Chondrocyte (in vitro differentiated cells): Measurements from ENCODE around the gene PALMD. TPM values are rescaled to one million over a fixed set of nuclear protein-coding genes. Genes with fewer than 3 reads are reported as not detected.
A peak's percentile ranks its signal among the peaks of the same experiment; 100 is the strongest.

Source experiments
- DNase-seq: peaks from one replicate; pipeline ENCODE4 v3.0.0; 2021; ENCODE audit warnings: mixed read lengths, low spot score
- H3K27ac Mint-ChIP-seq: one replicate; pipeline ENCODE4 v1.8.0; 2021; ENCODE audit warnings: mild to moderate bottlenecking, moderate library complexity, mixed read lengths; ENCODE audit not compliant: unreplicated experiment
- H3K27me3 Mint-ChIP-seq: 2 replicates; pipeline ENCODE4 v1.8.0; 2021; ENCODE audit warnings: low read depth, mixed read lengths
- H3K36me3 Mint-ChIP-seq: 2 replicates; pipeline ENCODE4 v1.8.0; 2021; ENCODE audit warnings: low read depth, mixed read lengths
- H3K4me1 Mint-ChIP-seq: 2 replicates; pipeline ENCODE4 v1.8.0; 2021; ENCODE audit warnings: low read depth, mild to moderate bottlenecking, mixed read lengths
- H3K4me3 Mint-ChIP-seq: one replicate; pipeline ENCODE4 v1.8.0; 2021; ENCODE audit warnings: mild to moderate bottlenecking, moderate library complexity, mixed read lengths; ENCODE audit not compliant: unreplicated experiment
- H3K9me3 Mint-ChIP-seq: 2 replicates; pipeline ENCODE4 v1.8.0; 2021; ENCODE audit warnings: low read depth, mixed read lengths
- total RNA-seq: library from RNA; stranded (reverse); gene quantifications from 3 replicates; pipeline ENCODE4 v1.2.1, GENCODE V29; 2021
- TF ChIP-seq, protein P1 (sequence below): fragments of 200-600 bp; sonication (generic); IDR thresholded peaks from 2 replicates; pipeline ENCODE4 v1.5.0; 2021; ENCODE audit warnings: antibody characterized with exemption, mild to moderate bottlenecking, moderate library complexity

Gene PALMD
- total RNA-seq, 1 donor from 2014 or later = 6.2 TPM

DNA sequence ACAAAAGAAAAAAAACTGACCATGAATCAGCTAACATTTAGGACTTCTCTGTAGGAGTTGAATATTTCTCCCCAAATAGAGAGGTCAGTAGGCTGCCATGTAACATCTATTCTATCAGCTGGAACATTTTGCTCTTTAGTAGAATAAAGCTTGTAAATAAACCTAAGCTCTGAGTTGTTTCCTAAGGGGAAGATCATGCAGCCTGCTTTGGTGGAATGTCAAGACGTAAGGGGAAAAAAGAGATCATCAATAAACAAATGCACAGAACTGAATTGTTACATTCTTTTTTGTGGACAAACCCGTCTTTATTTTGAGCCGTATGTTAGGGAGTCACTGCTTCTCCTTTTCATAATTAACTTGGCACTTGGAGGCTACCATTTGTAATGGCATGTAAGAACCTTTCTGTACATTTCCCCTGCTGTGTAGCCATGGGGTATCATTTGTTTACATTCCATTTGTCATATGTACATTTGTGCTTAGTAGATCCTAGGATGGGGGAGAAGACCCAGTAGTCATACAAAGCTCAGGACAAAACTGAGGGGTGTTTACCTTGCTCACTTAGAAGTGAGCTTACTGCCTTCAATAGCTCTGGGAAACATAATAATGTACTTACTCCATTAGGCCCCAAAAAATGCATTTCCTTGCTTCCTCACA, 10.8 kb upstream of the PALMD start:
- no peaks in the 10 kb centered on the region for H3K36me3 Mint-ChIP-seq
- peaks cover 27% of the 10 kb centered on the region for H3K4me1 Mint-ChIP-seq
- no peak overlapping the region for H3K27ac Mint-ChIP-seq
- no peak for DNase-seq
- TF ChIP-seq, protein P1, sequence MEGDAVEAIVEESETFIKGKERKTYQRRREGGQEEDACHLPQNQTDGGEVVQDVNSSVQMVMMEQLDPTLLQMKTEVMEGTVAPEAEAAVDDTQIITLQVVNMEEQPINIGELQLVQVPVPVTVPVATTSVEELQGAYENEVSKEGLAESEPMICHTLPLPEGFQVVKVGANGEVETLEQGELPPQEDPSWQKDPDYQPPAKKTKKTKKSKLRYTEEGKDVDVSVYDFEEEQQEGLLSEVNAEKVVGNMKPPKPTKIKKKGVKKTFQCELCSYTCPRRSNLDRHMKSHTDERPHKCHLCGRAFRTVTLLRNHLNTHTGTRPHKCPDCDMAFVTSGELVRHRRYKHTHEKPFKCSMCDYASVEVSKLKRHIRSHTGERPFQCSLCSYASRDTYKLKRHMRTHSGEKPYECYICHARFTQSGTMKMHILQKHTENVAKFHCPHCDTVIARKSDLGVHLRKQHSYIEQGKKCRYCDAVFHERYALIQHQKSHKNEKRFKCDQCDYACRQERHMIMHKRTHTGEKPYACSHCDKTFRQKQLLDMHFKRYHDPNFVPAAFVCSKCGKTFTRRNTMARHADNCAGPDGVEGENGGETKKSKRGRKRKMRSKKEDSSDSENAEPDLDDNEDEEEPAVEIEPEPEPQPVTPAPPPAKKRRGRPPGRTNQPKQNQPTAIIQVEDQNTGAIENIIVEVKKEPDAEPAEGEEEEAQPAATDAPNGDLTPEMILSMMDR = no peak
- no peak overlapping the region for H3K4me3 Mint-ChIP-seq
- H3K9me3 Mint-ChIP-seq = no peaks in the 10 kb centered on the region
- no peaks in the 10 kb centered on the region for H3K27me3 Mint-ChIP-seq

DNA sequence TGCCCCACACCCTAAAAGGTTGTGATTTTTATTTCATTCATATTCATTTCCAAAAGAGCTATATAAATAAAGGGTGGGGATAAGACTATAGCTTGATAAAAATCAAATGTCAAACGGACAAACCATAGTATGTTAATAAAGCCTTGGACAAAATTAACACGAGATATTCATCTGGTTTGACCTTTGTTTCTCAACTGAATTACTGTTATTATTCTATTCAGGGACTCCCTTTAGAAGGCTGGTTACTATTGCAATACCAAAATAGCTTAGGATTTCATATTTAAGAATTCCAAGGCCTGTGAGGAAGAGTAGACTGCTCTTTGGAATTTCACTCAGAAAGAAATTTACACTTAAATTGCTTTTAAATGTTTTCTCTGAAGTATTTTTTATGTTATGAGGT, 10.2 kb upstream of the PALMD start:
- no peak for DNase-seq
- H3K9me3 Mint-ChIP-seq = no peaks in the 10 kb centered on the region
- peaks cover 27% of the 10 kb centered on the region for H3K4me1 Mint-ChIP-seq
- peak overlapping the region; percentile 72 for H3K27ac Mint-ChIP-seq
- no peak overlapping the region for H3K4me3 Mint-ChIP-seq
- TF ChIP-seq, protein P1 = no peak
- no peaks in the 10 kb centered on the region for H3K27me3 Mint-ChIP-seq
- H3K36me3 Mint-ChIP-seq = no peaks in the 10 kb centered on the region

DNA sequence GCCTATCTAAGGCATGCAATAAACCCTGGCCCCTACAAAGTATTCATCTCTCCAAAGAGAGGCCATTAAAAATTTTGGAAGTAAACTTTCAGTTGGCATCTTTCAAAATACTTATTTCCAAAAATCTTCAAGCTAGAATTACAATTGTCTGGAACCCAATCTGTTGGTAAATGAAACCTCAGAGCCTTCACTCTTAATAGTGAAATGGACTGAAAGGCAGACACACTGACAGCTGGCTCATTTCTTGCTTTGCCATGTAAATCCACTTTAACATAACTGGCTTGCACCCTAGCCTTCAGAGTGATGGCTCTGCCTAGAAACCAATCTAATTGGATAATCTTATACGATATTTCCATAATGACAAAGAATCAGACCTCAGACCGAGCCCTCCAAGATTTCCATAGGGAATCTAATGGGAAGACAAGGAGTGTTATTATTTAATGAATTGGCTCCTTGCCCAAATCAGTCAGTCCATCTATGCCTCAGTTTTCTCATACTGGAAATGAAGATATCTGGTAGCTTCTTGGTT, 9.2 kb upstream of the PALMD start:
- DNase-seq = no peak
- Mint-ChIP-seq H3K4me3 (no peak overlapping the region), H3K36me3 (no peaks in the 10 kb centered on the region), H3K27me3 (no peaks in the 10 kb centered on the region), H3K27ac (no peak overlapping the region), H3K9me3 (no peaks in the 10 kb centered on the region), H3K4me1 (peaks cover 27% of the 10 kb centered on the region)
- TF ChIP-seq, protein P1 = no peak

GRCh38 chr1:99638853-99639252, 7.1 kb upstream of the PALMD start:
- Mint-ChIP-seq H3K27me3 (no peaks in the 10 kb centered on the region), H3K36me3 (no peaks in the 10 kb centered on the region), H3K9me3 (no peaks in the 10 kb centered on the region), H3K27ac (no peak overlapping the region), H3K4me1 (peaks cover 27% of the 10 kb centered on the region), H3K4me3 (no peak overlapping the region)
- DNase-seq = no peak
- TF ChIP-seq, protein P1 = no peak

DNA sequence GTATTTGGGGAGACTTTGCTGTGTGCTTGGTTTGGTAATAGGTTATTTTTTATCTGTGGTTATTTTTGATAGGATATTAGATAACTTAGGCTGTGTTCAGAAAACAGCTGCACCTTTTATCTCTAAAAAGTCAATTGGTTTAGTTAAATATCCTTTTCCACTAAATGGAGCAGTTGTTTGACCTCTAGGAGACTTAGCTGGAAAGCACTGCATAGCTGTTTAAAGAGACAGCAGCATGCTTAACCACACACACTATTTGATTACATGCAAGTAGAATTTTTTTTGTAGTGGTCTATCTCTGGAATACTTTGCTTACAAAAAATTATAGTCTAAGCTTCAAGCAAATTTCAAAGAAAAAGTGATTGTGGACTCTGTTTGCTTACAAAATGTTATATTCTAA, 6.5 kb upstream of the PALMD start:
- Mint-ChIP-seq H3K4me1 (peaks cover 24% of the 10 kb centered on the region), H3K36me3 (no peaks in the 10 kb centered on the region), H3K9me3 (no peaks in the 10 kb centered on the region), H3K4me3 (no peak overlapping the region), H3K27ac (no peak overlapping the region), H3K27me3 (no peaks in the 10 kb centered on the region)
- DNase-seq = no peak
- TF ChIP-seq, protein P1 = no peak
